AG04449 (cell line): ENCODE measurements around the gene SBF2.
"Not testable (repeated sequence)": the region's sequence is repeated elsewhere in the genome, so short reads cannot be mapped to it uniquely, and the experiment has no call there.

ENCODE experiments used
- CTCF ChIA-PET: fragments of 350-600 bp; formaldehyde crosslinking; extraction: SDS; loops from one replicate; lab custom pipeline; 2021; ENCODE audit warnings: antibody characterized with exemption; lab: Yijun Ruan, JAX
- POLR2A ChIA-PET: fragments of 400-600, 350-600 bp; formaldehyde crosslinking; extraction: SDS; loops from one replicate; lab custom pipeline; 2020; ENCODE audit warnings: antibody characterized with exemption, inconsistent platforms; lab: Yijun Ruan, JAX
- DNase-seq: peaks from one replicate; pipeline ENCODE4 v3.0.0-alpha.2; 2010; ENCODE audit warnings: low read depth, low spot score
- H3K4me3 ChIP-seq: 2 replicates; pipeline ENCODE4 v1.5.1; 2011; ENCODE audit warnings: low read depth, mild to moderate bottlenecking, control low read depth, low read length
- TF ChIP-seq, protein P1 (sequence below): IDR thresholded peaks from one replicate; pipeline ENCODE4 v1.5.1; 2011; ENCODE audit warnings: mild to moderate bottlenecking, moderate library complexity, low read length, control low read depth, inconsistent platforms; ENCODE audit not compliant: insufficient read depth; ENCODE audit errors: missing control alignments

Gene SBF2

DNA sequence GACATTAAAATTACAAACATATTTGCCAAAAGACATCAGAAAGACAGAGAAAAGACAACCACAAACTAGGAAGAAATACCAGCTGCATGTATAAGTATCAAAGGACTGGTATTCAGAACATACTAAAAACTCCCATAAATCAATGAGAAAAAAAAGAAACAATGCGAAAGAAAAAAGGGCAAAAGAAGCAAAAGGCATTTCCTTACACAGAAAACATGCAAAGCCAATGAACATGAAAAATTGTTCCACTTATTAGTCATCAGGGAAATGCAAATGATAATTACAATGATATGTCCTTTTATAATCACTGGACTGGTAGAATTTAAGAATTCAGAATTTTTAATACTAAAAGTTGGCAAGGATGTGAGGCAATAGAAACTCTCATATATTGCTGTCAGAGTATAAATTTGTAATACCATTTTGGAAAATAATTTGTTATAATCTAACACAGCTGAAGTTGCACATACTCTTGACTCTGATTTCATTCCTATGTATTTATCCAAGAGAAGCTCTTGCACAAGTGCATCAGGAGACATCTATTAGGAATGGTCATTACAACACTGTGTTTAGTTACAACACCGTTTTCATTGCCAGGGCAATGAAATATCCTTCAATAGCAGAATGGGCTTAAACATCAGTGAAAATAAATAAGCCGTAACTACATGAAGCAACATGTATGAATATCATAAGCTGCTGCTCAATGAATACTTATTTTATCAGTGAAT, 350.5 kb downstream of the SBF2 start:
- TF ChIP-seq, protein P1, sequence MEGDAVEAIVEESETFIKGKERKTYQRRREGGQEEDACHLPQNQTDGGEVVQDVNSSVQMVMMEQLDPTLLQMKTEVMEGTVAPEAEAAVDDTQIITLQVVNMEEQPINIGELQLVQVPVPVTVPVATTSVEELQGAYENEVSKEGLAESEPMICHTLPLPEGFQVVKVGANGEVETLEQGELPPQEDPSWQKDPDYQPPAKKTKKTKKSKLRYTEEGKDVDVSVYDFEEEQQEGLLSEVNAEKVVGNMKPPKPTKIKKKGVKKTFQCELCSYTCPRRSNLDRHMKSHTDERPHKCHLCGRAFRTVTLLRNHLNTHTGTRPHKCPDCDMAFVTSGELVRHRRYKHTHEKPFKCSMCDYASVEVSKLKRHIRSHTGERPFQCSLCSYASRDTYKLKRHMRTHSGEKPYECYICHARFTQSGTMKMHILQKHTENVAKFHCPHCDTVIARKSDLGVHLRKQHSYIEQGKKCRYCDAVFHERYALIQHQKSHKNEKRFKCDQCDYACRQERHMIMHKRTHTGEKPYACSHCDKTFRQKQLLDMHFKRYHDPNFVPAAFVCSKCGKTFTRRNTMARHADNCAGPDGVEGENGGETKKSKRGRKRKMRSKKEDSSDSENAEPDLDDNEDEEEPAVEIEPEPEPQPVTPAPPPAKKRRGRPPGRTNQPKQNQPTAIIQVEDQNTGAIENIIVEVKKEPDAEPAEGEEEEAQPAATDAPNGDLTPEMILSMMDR, result no peak
- CTCF ChIA-PET, result interaction anchor here (1.4 kb wide), 1 partner anchor 189 kb away, joined by 3 read pairs; no protein-coding TSS in a partner anchor
- H3K4me3 ChIP-seq, result no peak overlapping the region
- POLR2A ChIA-PET, result interaction anchor here (0.6 to 1.3 kb wide), 3 partner anchors 175 to 366 kb away, joined by 4 to 6 read pairs (median 4); partner anchors contain the start of gene ADM
- DNase-seq, result peak; percentile 94

GRCh38 chr11:9941991-9942390, 352.0 kb downstream of the SBF2 start:
- TF ChIP-seq, protein P1, result no peak
- no peak for DNase-seq
- CTCF ChIA-PET, result interaction anchor here (0.5 kb wide), 1 partner anchor 26 kb away, joined by 3 read pairs; no protein-coding TSS in a partner anchor
- no peak overlapping the region for H3K4me3 ChIP-seq
- POLR2A ChIA-PET, result no interaction called here

DNA sequence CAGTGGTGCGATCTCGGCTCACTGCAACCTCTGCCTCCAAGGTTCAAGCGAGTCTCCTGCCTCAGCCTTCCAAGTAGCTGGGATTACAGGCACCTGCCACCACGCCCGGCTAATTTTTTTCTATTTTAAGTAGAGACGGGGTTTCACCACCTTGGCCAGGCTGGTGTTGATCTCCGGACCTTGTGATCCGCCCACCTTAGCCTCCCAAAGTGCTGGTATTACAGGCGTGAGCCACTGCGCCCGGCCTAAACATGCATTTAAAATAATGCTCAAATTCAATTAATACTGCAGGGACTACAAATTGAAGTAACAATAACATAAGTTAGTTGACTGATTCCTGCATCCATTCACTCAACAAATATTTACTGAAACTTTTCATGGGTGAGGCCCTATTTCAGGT, 354.9 kb downstream of the SBF2 start:
- CTCF ChIA-PET, DNase-seq, POLR2A ChIA-PET, H3K4me3 ChIP-seq: not testable (repeated sequence)

DNA sequence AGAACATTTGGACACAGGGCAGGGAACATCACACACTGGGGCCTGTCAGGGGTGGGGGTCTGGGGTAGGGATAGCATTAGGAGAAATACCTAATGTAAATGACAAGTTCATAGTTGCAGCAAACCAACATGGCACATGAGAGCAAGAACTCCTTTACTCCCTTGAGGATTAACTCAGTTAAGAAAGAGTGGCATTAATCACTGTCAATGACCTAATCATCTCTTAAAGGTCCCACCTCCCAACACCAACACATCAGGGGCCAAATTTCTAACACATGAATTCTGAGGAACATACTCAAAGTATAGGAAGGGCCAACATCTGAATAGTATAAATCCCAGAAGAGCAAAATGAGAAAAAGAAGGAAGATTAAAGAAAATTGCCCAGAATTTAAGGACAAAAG, 357.3 kb downstream of the SBF2 start:
- DNase-seq, result no peak
- TF ChIP-seq, protein P1, result no peak
- H3K4me3 ChIP-seq, result no peak overlapping the region
- CTCF ChIA-PET, result no interaction called here
- POLR2A ChIA-PET, result no interaction called here

GRCh38 chr11:9932843-9933242, 361.2 kb downstream of the SBF2 start:
- H3K4me3 ChIP-seq, CTCF ChIA-PET, POLR2A ChIA-PET, DNase-seq: not testable (repeated sequence)

DNA sequence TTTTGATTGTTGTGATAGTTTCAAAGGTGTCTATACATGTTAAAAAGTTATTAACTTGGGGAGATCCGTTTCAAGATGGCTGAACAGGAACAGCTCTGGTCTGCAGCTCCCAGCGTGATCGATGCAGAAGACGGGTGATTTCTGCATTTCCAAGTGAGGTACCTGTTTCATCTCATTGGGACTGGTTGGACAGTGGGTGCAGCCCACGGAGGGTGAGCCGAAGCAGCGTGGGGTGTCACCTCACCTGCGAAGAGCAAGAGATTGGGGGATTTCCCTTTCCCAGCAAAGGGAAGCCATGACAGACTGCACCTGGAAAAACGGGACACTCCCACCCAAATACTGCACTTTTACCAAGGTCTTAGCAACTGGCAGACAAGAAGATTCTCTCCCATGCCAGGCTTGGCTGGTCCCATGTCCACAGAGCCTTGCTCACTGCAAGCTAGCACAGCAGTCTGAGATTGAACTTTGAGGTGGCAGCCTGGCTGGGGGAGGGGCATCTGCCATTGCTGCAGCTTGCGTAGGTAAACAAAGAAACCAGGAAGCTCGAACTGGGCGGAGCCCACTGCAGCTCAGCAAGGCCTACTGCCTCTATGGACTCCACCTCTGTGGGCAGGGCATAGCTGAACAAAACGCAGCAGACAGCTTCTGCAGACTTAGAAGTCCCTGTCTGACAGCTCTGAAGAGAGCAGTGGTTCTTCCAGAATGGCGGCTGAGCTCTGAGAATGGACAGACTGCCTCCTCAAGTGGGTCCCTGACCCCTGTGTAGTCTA, 363.3 kb downstream of the SBF2 start:
- not testable (repeated sequence) for H3K4me3 ChIP-seq

GRCh38 chr11:9927670-9928069, 366.3 kb downstream of the SBF2 start:
- TF ChIP-seq, protein P1, result no peak
- H3K4me3 ChIP-seq, result no peak overlapping the region
- DNase-seq, result no peak
- CTCF ChIA-PET, result interaction anchor here (0.8 to 1.6 kb wide), 4 partner anchors 12 to 439 kb away, joined by 3 read pairs; no protein-coding TSS in a partner anchor
- POLR2A ChIA-PET, result no interaction called here

More for the DNA sequence above, 363.3 kb downstream of the SBF2 start:
- DNase-seq, POLR2A ChIA-PET: not testable (repeated sequence)
- CTCF ChIA-PET, result interaction anchor here (0.9 kb wide), 1 partner anchor 42 kb away, joined by 3 read pairs; no protein-coding TSS in a partner anchor
